Mucosa of descending colon (tissue), 3 donors: ENCODE data around the gene DNAH17. TPM values are rescaled to one million over a fixed set of nuclear protein-coding genes. Genes with fewer than 3 reads are reported as not detected.

Experiments used
- ATAC-seq: fragments of 200-7000 bp; cut with Tn5 transposase; one replicate; pipeline ENCODE4 v1.9.1; 2020; ENCODE audit warnings: mild to moderate bottlenecking, moderate library complexity
- DNase-seq, 3 donors: peaks; one replicate each; pipeline ENCODE4 v3.0.0-alpha.2; 2020
- H3K36me3 ChIP-seq: fragments of 200-600 bp; one replicate; pipeline ENCODE4 v1.8.0; 2021; ENCODE audit warnings: low read depth, mild to moderate bottlenecking
- H3K4me1 ChIP-seq: fragments of 200-600 bp; one replicate; pipeline ENCODE4 v1.8.0; 2021; ENCODE audit warnings: low read depth, mild to moderate bottlenecking
- H3K4me3 ChIP-seq: fragments of 200-600 bp; one replicate; pipeline ENCODE4 v1.8.0; 2021; ENCODE audit warnings: mild to moderate bottlenecking
- H3K9me3 ChIP-seq: fragments of 200-600 bp; one replicate; pipeline ENCODE4 v1.8.0; 2021; ENCODE audit warnings: mild to moderate bottlenecking
- intact Hi-C, 2 donors: fragments of 100-400 bp; cut with DNase I in 1 of 2; cut with micrococcal nuclease in 1 of 2; formaldehyde crosslinking; loops; one replicate each; pipeline versions ENCODE4 v1.11.0 to v1.11.1; 2022; cut with DNase I, micrococcal nuclease
- total RNA-seq, 3 donors: library from RNA; stranded (reverse); fragmentation: NEBNext Ultra II Directional in 2 of 3; extraction: Animal tissue kit (Norgen Biotek cat#: 25700) in 2 of 3; gene quantifications; one replicate each; pipeline versions ENCODE4 v1.2.1 to v1.2.4, GENCODE V29; 2021 to 2023
- TF ChIP-seq, protein P1 (sequence below): fragments of 200-600 bp; IDR thresholded peaks from one replicate; pipeline ENCODE4 v1.8.0; 2022; ENCODE audit warnings: antibody characterized with exemption, mild to moderate bottlenecking
- donor health status: DM: no; HTN: no; CAD: no; lungs with moderate emphysema.
- donor health status: DM: no; HTN: no; CAD: no.
- donor health status: DM: no; HTN: yes; CAD: no.

DNAH17 gene
- total RNA-seq, 3 donors from 2014 or later: 0.06 to 0.17 TPM; not detected in 1

DNA sequence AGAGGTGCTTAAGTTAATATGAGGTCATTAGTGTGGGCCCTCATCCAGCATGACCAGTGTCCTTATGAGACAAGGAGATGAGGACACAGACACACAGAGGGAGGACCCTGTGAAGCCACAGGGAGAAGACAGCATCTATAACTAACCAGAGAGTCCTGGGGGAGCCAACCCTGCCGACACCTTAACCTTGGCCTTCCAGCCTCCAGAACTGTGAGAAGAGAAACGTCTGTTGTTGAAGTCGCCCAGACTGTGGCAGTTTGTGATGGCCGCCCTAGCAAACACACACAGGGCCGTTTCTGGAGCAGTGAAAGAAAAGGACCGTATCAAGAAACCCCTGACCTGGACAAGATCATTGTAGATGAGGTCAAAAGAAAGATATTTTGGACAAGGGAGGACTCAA lies 26.7 kb downstream of the DNAH17 start:
- H3K36me3 ChIP-seq: no peaks in the 10 kb centered on the region
- ATAC-seq (no peak), DNase-seq (no peak)
- TF ChIP-seq, protein P1, sequence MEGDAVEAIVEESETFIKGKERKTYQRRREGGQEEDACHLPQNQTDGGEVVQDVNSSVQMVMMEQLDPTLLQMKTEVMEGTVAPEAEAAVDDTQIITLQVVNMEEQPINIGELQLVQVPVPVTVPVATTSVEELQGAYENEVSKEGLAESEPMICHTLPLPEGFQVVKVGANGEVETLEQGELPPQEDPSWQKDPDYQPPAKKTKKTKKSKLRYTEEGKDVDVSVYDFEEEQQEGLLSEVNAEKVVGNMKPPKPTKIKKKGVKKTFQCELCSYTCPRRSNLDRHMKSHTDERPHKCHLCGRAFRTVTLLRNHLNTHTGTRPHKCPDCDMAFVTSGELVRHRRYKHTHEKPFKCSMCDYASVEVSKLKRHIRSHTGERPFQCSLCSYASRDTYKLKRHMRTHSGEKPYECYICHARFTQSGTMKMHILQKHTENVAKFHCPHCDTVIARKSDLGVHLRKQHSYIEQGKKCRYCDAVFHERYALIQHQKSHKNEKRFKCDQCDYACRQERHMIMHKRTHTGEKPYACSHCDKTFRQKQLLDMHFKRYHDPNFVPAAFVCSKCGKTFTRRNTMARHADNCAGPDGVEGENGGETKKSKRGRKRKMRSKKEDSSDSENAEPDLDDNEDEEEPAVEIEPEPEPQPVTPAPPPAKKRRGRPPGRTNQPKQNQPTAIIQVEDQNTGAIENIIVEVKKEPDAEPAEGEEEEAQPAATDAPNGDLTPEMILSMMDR: no peak
- intact Hi-C loops: no loop called here
- no peaks in the 10 kb centered on the region for H3K9me3 ChIP-seq
- no peak overlapping the region for H3K4me3 ChIP-seq
- no peaks in the 10 kb centered on the region for H3K4me1 ChIP-seq

DNA sequence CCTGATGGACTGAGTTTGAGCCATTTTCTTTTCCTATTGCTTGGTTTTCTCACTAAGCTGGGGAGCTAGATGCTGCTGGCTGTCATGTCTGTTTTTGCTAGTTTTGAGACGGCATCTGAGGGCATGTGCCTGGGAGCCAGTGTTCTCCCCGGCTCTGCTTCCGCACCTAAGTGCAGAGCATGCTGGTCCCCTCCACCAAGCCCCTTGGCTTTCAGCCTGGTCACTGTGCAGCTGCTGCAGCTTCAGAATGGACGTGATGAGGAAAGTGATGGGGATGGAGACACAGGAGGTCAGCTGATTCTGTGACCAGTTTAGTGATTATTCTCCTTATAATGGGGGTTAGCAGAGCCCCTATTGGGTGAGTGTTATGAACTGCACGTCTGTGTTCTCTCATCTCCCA lies 28.5 kb downstream of the DNAH17 start:
- no peaks in the 10 kb centered on the region for H3K4me1 ChIP-seq
- no peak for ATAC-seq
- DNase-seq: no peak
- H3K36me3 ChIP-seq: no peaks in the 10 kb centered on the region
- TF ChIP-seq, protein P1: no peak
- H3K9me3 ChIP-seq: no peaks in the 10 kb centered on the region
- H3K4me3 ChIP-seq: no peak overlapping the region
- intact Hi-C loops: no loop called here

DNA sequence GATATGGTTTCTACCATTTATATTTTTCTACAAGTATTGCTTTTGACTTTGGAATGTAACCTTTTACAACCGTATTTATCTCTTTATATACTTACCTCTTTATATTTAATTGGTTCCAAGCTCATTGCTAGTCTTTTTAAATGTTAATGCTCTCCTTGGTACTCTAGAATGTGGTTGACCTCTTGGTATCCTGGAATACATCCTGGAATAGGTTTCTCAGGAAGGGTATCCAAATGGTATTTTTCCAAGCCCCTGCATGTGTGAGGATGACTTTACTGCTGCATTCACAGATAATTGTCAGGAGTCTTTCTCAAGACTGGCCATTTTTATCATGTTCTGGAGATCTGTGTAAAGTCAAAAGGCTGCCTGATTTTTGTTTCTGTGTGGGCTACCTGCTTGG lies 30.2 kb downstream of the DNAH17 start:
- DNase-seq (no peak), ATAC-seq (no peak)
- H3K9me3 ChIP-seq: no peaks in the 10 kb centered on the region
- no peaks in the 10 kb centered on the region for H3K36me3 ChIP-seq
- intact Hi-C loops: no loop called here
- TF ChIP-seq, protein P1: no peak
- H3K4me1 ChIP-seq: no peaks in the 10 kb centered on the region
- H3K4me3 ChIP-seq: no peak overlapping the region

DNA sequence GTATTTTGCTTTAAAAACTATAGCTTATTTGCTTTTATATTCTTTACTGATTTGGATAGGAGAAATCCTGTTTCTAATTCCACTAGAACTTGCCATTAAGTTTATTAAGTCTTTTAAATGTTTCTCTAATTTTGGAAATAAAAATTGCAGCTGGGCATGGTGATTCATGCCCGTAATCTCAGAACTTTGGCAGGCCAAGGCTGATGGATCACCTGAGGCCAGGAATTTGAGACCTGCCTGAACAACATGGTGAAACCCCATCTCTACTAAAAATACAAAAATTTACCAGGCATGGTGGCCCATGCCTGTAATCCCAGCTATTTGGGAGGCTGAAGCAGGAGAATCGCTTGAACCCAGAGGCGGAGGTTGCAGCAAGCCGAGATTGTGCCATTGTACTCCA lies 30.7 kb downstream of the DNAH17 start:
- no peaks in the 10 kb centered on the region for H3K9me3 ChIP-seq

DNA sequence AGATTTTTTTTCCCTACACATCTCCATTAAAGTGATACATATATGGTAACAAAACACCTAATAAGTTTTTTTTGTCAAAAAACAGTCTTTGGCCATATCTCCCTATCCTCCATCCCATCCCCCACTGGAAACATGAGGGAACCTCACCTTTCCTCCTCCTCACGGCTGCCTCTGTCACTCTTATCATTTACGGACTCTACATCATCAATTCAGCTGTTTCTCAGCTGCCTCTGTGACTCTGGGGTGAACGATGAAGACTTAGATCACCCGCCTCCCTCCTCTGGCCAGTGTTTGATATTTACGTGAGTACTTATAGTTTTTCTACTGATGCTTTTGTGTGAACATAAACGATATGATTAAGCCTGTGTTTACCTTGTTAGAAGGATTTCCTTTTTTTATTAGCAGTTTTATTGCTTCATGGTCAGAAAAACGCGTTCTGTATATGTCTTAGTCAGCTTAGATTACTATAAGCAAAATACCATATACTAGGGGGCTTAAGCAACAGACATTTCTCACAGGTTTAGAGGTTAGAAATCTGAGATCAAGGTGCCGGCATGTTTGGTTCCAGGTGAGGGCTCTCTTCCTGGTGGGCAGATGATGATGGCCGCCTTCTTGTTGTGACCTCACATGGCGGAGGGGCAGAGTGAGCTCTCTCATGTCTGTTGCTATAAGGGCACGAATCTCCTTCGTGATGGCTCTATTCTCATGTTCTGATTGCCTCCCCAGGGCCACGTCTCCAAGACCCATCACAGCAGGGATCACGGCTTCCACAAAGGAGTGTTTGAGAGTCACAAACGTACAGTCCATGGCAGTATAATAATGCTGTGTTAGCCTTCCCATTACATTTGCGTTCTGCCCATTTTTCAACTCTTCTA lies 32.1 kb downstream of the DNAH17 start:
- no peak for ATAC-seq
- intact Hi-C loops: no loop called here
- no peak for DNase-seq
- Histone ChIP-seq H3K36me3 (no peaks in the 10 kb centered on the region), H3K9me3 (no peaks in the 10 kb centered on the region), H3K4me3 (no peak overlapping the region), H3K4me1 (no peaks in the 10 kb centered on the region)
- TF ChIP-seq, protein P1: no peak

More for the DNA sequence above, 30.7 kb downstream of the DNAH17 start:
- Histone ChIP-seq H3K36me3 (no peaks in the 10 kb centered on the region), H3K4me3 (no peak overlapping the region), H3K4me1 (no peaks in the 10 kb centered on the region)
- intact Hi-C loops: no loop called here
- no peak for ATAC-seq
- no peak for DNase-seq
- TF ChIP-seq, protein P1: no peak
